NCI-H446 treated with DMSO at 0.1 percent for 48 hours (cell line): ENCODE results near the gene SOX21.
"Not testable (repeated sequence)": the region's sequence is repeated elsewhere in the genome, so short reads cannot be mapped to it uniquely, and the experiment has no call there.

Experiments used
- DNase-seq: peaks from one replicate; lab custom pipeline; 2025; lab: John Stamatoyannopoulos, UW

SOX21 gene

DNA sequence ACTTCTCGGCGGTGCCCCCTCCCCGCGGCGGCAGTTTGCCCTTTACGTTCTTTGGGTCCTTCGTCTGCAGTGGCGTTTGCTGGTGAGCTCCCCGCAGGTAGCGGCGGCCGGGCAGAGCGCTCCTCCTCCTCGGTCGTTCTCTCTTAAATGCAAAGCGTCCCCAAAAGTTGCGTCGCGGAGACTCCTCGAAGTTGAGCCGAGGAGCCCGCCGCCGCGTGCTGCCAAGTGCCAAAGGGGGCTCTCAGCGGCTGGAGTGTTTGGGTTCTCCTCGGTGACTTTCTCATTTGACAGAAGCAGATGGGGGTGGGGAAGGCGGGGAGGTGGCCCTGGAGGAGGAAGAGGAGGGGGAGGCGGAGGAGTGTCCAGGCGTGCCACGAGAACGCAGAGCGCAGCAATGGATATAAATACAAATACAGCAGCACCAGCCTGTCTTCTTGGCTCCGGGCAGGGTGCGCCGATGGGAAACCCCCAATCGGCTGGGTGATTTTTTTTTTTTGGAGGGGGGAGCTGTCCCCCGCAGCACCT, at the start of gene SOX21:
SOX21 (minus strand) TSS at position 259 of the 525 bp plus-strand sequence. CDS start 496 bp downstream, outside the sequence.
- DNase-seq: no peak

DNA sequence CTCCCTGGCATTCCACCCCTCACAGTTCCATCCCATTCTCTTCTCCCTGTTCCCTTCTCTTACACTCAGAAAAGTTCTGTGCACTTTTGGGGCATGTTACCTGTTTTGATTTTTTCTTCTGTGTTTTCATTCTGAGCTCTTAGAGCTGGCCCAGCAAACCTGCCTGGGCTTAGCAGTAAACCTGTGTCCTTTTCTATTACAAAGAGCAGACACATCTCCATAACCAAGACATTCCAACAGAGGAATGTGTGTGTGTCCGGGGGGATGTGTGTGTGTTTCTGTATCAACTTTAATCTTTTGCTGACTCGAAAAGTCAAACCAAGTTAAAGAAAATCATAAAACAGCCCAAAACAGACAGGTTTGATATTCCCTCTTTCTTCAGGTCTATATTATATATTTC, 49.1 kb upstream of the SOX21 start:
- DNase-seq: no peak

DNA sequence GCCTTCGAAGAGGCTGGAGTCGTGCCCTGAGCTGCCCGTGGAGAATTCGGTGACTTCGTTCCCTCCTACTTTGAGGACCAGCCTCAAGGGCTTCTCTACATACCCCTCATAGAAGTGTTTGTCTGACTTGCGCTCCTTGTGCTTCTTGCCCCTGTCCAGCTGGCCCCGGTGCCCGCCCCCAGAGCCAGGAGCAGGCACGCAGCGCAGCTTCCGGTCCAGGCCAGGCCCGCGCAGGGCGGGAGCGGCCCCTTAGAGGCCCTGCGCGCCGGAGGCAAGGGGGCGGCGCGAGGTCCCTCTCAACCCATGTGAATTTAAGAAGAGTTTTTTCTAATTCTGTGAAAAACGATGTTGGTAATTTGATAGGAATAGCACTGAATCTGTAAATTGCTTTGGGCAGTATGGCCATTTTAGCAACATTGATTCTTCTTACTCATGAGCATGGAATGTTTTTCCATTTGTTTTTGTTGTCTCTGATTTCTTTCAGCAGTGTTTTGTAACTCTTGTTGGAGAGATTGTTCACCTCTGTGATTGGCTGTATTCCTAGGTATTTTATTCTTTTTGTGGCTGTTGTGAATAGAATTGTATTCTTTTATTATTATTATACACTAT, 46.9 kb upstream of the SOX21 start:
- no peak for DNase-seq

DNA sequence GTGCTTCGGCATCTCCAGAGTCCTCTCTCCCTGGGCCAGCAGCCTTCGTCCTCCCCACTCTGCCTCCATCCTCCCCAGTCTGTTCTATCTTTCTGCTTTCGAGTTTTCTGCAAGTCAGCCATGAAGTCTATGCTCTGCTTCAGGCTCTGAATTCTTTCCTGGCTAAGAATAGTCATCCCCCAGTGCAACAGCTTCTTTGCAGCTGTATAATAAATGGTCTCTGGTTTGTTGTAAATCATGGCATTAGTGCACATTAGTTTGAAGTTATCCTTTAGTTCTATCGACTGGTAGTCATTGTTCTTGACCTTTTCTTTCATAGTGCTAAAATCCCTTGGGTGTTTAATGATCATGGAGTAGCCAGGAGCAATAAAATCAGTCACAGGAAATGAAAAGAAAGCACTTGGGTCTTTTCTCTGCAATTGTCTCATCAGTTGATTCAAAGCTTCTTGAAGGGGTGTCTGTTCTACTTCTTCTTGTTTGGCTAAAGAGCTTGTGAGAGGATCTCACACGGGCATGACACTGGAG, 46.2 kb upstream of the SOX21 start:
- DNase-seq: no peak

GRCh38 chr13:94753327-94753726, 41.0 kb upstream of the SOX21 start:
- DNase-seq: no peak

- no peak for DNase-seq
These were observed 36.8 kb upstream of the SOX21 start for GRCh38 chr13:94749162-94749561.

- no peak for DNase-seq
These were observed 26.9 kb upstream of the SOX21 start for GRCh38 chr13:94739235-94739634.

DNA sequence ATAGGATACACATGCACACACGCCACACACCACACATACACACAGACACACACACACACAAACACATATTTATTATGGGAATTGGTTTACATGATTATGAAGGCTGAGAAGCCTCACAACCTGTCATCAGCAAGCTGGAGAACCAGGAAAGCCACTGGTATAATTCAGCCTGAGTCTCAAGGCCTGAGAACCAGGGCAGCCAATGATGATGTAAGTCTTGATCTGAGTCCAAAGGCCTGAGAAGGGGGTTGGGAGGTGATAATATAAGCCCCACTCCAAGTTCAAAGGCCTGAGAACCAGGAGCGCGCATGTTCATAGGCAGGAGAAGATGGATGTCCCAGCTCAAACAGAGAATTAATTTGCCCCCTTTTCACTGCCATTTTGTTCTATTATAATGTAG, 18.7 kb upstream of the SOX21 start:
- DNase-seq: no peak

GRCh38 chr13:94729941-94730340, 17.6 kb upstream of the SOX21 start:
- DNase-seq: not testable (repeated sequence)

- no peak for DNase-seq
These were observed 14.1 kb upstream of the SOX21 start for GRCh38 chr13:94726425-94726824.

DNA sequence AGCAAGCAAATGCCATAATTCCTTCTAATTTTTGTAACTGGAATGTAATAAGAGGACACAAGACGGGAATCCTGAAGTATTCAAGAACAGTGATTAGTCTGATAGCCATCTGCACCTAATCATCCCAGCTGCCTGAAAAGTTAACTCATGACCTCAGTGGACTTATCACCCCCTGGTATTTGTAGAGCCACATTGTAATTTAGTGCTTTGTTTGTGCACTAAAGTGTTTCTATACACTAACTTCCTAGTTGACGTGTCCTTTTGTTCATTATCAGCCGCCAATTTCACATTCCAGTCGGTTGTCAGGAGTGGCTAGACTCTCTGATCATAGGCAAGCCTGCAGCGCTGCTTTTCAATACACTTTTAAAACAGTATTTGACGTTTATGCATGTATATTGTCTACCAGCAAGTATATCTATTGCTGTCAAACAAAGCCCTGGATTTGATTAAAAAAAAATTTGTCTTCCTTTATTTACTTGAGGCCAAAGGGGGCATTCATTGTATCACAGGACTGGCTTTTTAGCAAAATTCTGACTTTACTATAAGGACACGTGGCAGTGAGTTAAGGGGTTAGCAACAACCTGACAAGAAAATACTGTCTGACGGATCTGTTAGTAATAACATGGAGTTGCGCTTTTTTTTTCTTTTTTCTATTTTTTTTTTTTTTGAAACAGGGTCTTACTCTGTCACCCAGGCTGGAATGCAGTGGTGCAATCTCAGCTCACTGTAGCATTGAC, 10.4 kb upstream of the SOX21 start:
- no peak for DNase-seq

GRCh38 chr13:94718697-94719096, 6.4 kb upstream of the SOX21 start:
- DNase-seq: not testable (repeated sequence)

DNA sequence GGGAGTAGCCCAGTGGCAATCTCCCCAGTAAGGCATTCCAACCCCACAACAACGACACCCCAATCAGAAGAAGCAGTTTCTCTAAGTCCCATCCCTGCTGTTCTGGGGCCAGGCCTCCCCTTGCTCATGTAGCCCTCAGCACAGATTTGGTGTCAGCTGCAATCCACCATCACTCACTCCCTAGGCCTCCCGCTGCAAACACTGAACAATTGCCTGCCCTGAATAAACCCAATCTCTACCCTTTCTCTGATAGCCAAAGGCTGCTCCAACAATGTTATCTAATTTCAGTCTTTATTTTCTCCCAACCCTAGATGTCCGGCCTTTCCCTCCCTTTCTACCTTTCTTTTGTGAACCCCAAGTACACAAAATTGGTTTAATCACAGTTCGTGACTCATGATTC, 5.6 kb upstream of the SOX21 start:
- no peak for DNase-seq

GRCh38 chr13:94716016-94716415, 3.7 kb upstream of the SOX21 start:
- no peak for DNase-seq

DNA sequence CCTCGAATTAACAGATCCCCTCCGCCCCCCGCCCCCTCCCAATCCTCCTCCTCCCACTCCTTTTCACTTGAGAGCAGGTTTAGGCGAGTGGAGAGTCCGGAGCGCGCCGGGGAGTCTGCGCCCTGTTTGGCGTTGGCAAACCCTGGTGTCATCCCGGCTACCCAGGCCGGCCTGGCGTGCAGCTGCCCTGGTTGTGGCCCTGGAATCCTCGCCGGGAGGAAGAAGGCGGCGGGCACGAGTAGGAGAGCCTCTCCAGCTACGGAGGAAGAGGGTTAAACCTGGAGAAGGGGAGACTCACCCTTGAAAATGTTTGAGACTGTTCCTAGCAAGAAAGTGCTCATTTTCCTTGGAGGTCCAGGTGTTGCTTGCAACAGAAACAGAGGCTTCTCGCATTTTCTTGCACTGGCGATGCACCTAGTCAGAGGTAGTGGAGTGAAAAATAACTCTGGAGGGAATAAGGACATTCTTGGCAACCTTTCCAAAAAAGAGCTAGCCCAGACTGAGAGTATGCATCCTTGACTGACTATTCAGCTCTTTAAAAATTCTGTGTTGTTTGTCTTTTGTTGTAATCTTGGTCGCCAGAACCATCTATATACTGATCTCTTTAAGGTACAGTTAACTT, 1.3 kb upstream of the SOX21 start:
- DNase-seq: no peak

GRCh38 chr13:94712812-94713560, 641 bp upstream of the SOX21 start:
- no peak for DNase-seq

DNA sequence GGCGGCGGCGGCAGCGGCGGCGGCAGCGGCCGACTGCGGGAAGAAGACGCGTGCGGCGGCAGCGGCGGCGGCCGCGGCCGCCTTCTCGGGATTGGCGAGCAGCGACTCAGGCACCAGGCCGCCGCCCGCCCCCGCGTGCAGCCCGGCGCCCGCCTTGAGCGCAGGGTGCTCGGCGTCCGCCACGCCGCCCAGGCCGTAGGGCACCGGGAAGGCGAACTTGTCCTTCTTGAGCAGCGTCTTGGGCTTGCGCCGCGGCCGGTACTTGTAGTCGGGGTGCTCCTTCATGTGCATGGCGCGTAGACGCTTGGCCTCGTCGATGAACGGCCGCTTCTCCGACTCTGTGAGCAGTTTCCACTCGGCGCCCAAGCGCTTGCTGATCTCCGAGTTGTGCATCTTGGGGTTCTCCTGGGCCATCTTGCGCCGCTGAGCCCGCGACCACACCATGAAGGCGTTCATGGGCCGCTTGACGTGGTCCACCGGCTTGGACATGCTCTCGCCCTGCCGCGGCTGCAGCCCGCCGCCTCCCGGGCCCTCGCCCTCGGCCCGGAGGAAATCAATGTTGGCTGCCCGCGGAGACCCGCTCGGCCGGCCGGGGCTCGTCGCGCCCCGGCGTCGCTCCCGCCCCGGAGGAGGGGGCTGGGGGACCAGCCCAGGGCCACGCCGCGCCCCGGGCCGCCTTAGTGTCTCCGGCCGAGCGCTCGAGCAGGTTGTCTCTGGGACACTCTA, 621 bp downstream of the SOX21 start:
- DNase-seq: no peak

- DNase-seq: no peak
These were observed 1.3 kb downstream of the SOX21 start for GRCh38 chr13:94710881-94711560.

GRCh38 chr13:94710065-94710781, 2.1 kb downstream of the SOX21 start:
- no peak for DNase-seq
